GM18951 (cell line): ENCODE results near the gene C9orf50.
A peak's percentile ranks its signal among the peaks of the same experiment; 100 is the strongest.

Experiments used
- POLR2A ChIP-seq: IDR thresholded peaks from 4 replicates; pipeline ENCODE4 v1.6.1; 2011; ENCODE audit warnings: mild to moderate bottlenecking; ENCODE audit not compliant: insufficient read length, insufficient read depth; ENCODE audit errors: extremely low read depth
- in situ Hi-C: fragments of 300-500 bp; cut with MboI; formaldehyde crosslinking; loops from one replicate; pipeline ENCODE4 v1.12.0; 2022; ENCODE audit warnings: low sequenced_read_pairs, mixed read lengths, inconsistent platforms; ENCODE audit not compliant: unreplicated experiment

Gene C9orf50

GRCh38 chr9:129632460-129632859, 11.6 kb upstream of the C9orf50 start:
- in situ Hi-C loops, result no loop called here
- no peak for TF ChIP-seq POLR2A

- no peak for TF ChIP-seq POLR2A
- in situ Hi-C loops, result no loop called here
Observed at GRCh38 chr9:129631674-129632129, 10.8 kb upstream of the C9orf50 start.

- in situ Hi-C loops, result no loop called here
- no peak for TF ChIP-seq POLR2A
Observed at GRCh38 chr9:129630967-129631673, 10.2 kb upstream of the C9orf50 start.

DNA sequence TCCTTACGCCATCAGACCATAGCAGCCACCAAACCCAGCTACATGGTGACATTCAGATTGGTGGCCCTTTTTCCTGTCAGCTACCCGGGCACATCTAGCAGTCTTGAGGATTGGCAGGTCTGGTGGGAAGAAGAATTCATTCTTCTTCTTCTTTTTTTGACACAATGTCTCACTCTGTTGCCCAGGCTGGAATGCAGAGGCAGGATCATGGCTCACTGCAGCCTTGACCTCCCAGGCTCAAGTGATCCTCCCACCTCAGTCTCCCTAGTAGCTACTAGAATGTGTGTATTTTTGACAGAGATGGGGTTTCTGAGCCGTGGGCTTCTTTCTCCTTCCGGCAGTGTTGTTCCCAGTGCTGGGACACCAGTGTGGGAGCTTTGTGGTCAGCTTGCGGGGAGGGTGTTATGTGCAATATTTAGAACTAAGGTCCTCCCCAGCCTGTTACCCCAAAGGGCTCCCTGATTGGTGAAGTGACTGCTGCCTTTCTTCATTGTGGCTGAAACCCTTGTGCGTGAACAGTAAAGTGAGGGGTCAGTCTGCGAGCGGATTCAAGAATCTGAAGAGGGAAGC, 8.4 kb upstream of the C9orf50 start:
- TF ChIP-seq POLR2A, result no peak
- in situ Hi-C loops, result no loop called here

DNA sequence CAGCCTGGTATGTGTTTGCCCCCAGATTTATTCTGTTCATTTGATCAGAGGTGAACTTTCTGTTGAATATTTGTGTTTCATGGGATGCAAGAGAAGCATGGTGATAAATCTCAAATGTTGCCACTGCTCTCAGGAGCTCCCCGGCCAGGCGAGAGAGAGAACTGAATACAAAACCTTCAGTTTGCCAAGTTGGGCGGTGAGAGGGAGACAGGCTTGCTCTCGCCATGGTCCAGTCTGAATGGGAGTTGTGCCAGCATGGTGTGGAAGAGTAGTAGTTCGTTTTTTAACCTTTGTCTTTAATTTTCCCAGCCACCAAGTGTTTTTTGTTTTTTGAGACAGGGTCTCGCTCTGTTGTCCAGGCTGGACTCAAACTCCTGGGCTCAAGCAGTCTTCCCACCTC, 7.8 kb upstream of the C9orf50 start:
- TF ChIP-seq POLR2A, result no peak
- in situ Hi-C loops, result no loop called here

DNA sequence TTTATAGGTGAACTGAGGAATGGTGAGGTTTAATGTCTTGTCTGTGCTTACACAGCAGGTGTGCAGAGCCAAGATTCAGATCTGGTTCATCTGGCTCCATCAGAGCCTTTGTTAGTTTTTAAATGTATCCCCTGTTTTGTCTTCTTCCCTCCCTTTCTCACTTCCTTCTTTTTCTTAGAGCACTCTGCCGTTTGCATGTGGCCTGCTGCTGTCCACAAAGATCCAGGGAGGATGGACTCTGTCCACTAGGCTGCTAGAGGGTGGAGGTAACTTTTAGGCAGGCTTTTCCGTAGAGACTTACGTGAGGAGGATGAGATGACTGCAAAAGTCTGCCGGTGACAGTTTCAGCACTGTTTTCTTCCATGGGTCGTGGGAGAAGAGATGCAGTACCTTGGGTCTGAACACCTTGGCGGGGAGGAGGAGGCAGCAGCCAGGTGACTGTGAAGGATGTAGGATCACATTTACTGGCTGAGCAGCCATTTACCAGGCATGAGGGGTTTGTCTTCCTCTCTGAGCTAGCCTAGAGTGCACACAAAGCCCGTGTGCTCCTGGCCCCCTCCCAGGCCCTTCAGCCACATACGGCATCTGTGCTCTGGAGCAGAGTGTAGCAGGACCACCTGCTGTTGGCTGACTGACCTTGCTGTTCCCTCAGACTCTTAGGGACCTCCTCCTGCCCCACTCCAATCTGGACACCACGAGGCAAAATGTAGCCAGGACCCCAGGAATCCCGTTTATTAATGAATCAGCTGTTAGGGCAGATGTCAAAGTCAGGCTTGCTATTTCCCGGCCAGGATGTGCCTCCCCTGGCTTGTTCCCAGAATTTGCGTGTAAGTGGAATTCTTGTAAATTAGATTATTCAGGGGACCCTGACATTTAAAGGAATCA, 6.9 kb upstream of the C9orf50 start:
- TF ChIP-seq POLR2A, result no peak
- in situ Hi-C loops, result no loop called here

DNA sequence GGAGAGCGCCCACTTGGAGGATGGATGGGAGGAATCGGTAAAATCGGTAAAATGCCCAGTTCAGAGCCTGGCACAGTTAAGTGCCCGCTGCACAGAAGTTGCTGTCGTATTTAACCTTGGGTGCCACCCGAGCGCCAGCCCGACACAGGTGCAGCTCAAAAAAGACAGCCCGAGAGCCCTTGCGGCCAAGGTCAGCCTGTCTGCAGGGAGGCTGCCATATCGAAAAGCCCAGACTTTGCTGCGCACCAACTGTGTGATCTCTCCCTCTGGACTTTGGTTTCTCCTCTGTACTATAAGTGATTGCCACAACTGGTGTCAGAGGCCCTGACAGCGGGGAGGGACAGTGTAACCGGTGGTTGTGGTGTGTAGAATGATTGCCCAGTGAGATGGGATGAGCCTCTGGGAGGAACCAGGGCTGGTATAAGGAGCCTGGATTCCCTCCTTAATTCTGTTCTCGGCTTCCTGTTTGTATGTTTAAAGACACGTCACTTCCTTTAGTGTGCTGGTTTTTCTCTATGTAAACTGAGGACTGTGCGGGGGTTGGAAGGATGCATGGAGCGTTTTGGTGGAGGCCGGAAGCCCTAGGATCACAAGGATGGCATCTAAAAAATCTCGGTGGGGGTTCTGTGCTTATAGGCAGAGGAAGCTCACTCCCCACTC, 5.9 kb upstream of the C9orf50 start:
- in situ Hi-C loops, result no loop called here
- no peak for TF ChIP-seq POLR2A

DNA sequence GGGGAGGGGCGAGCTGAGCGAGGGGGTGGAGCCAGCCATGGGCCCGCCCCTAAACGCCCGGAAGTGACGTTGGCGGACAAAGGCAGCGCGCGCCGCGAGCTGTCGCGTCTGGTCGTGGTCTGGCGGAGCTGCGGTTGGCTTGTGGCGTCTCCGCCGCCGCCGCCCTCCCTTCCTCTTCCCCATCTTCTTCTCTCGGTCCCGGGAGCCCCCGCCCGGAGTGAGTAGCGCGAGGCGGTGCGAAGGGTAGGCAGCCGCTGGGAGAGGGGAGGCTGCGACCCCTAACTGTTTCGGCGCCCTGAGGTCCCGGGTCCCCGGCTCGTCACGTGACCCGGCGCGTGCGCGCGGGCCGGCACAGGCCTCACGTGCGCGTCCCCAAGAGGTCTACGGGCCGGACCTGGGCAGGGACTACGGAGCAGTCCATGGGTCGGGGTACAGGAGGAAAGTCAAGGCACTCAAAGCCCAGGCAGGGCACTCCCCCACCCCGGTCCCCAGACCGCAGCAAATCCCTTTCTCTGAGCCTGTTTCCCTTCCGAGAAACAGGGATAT, 5.3 kb upstream of the C9orf50 start, which contains the start of gene NTMT1:
NTMT1 (plus strand) TSS at position 85 of the 546 bp plus-strand sequence. CDS start 6,541 bp downstream, outside the sequence.
- in situ Hi-C loops, result no loop called here
- TF ChIP-seq POLR2A, result peak; percentile 96

DNA sequence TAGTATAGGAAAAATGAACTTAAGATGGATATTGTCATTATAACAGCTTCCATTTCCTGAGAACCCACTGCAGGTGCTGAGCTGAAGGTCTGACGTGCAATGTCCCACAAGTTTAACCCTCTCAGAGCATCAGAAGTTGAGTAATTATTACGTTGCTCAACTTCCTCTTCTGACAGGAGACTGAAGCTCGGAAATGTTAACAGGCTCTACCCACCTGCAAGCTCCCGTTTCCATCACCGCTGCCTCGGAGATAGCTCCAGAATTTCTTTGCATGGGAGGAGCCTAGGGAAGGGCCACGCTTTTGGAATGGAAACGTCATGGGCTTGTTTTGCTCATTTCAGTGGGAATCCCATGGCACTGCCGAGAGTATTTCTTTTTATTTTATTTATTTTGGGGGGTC, 4.0 kb upstream of the C9orf50 start:
- in situ Hi-C loops, result no loop called here

DNA sequence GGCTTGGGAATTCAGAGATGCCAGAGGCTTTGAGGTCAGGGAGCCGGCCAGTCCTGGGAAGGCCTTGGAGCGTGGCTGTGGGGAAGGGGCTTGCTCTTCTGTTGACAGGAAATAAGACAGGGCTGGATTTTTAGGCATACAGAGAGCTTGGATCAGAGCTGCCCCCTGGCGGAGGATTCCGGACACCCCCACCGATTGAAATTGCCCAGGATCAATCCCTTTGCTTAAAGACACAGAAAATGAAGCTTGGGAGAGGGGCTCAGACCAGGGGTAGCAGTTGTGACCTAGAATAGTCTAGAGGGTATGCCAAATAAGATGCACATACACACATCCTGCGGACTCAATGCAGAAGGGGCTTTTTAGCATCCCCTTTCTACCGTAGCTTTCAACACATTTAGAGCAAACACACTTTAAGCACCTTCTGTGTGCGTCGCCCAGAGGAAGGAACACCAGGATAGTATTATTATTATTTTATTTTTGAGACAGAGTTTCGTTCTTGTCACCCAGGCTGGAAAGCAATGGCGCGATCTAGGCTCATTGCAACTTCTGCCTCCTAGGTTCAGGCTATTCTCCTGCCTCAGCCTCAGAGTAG, 3.4 kb upstream of the C9orf50 start:
- no peak for TF ChIP-seq POLR2A

More for the DNA sequence above, 4.0 kb upstream of the C9orf50 start:
- no peak for TF ChIP-seq POLR2A

DNA sequence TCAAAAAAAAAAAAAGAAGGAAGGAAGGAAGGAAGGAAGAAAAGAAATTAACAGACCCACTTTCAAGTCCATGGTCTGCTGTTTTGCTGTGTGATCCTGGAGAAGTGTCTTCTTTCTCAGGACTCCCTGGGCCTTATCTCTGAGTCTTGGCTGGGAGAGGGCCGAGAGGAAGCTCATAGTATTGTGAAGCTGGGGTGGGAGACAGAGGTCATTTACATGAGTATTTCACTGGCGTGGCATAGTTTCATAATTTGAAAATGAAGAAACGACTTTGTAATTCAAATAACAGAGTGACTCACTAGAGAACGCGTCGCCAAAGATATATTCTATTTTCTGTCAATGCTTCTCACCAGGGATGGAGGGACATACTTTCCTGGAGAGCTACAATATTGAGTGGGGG, 2.4 kb upstream of the C9orf50 start:
- no peak for TF ChIP-seq POLR2A
- in situ Hi-C loops, result no loop called here

More for the DNA sequence above, 3.4 kb upstream of the C9orf50 start:
- in situ Hi-C loops, result no loop called here
